Measurements from ENCODE around the gene SLC34A1. TPM values are rescaled to one million over a fixed set of nuclear protein-coding genes. Genes with fewer than 3 reads are reported as not detected.
A peak's percentile ranks its signal among the peaks of the same experiment; 100 is the strongest.

SLC34A1 gene
- total and polyA plus RNA-seq, 9 donors = not detected

- 81 to 87% (median 87%) methylated on average over 10 of the region's 10 CpGs for WGBS, 3 donors
- Histone ChIP-seq H3K27ac (no peak overlapping the region), H3K36me3 (no peaks in the 10 kb centered on the region), H3K4me1 (ENCODE audit: insufficient read depth) (peaks cover 3% of the 10 kb centered on the region), H3K4me3 (no peak overlapping the region), H3K9me3 (no peaks in the 10 kb centered on the region), H3K27me3 (peaks cover 7% of the 10 kb centered on the region)
- intact Hi-C loops (cut with DNase I) = no loop called here
- TF ChIP-seq CTCF (IDR thresholded peaks at IDR 0.05) = no peak
- TF ChIP-seq EP300 (IDR thresholded peaks at IDR 0.05) = no peak
- no peak for TF ChIP-seq POLR2A (IDR thresholded peaks at IDR 0.05)
- no peak for DNase-seq
These were observed 12.6 kb downstream of the SLC34A1 start for GRCh38 chr5:177396807-177397206.

GRCh38 chr5:177397875-177398390 is 13.7 kb downstream of the SLC34A1 start:
- Histone ChIP-seq H3K4me1 (ENCODE audit: insufficient read depth) (peaks cover 5% of the 10 kb centered on the region), H3K36me3 (no peaks in the 10 kb centered on the region), H3K27ac (no peak overlapping the region), H3K27me3 (peaks cover 7% of the 10 kb centered on the region), H3K4me3 (no peak overlapping the region), H3K9me3 (no peaks in the 10 kb centered on the region)
- no peak for DNase-seq
- WGBS, 3 donors = 87 to 92% (median 89%) methylated on average over 16 of the region's 16 CpGs
- TF ChIP-seq POLR2A (IDR thresholded peaks at IDR 0.05) (no peak), EP300 (IDR thresholded peaks at IDR 0.05) (no peak), CTCF (IDR thresholded peaks at IDR 0.05) (no peak)
- intact Hi-C loops (cut with DNase I) = no loop called here

GRCh38 chr5:177399997-177400868 is 16.0 kb downstream of the SLC34A1 start, which contains the start of gene PFN3:
TSS of gene PFN3 (minus strand) at chr5:177400661. CDS start at chr5:177400576, 85 bp downstream.
- Histone ChIP-seq H3K9me3 (no peaks in the 10 kb centered on the region), H3K36me3 (no peaks in the 10 kb centered on the region), H3K27me3 (peaks cover 9% of the 10 kb centered on the region), H3K4me3 (no peak within 1 kb of the TSS), H3K4me1 (ENCODE audit: insufficient read depth) (peaks cover 9% of the 10 kb centered on the region), H3K27ac (no peak within 1 kb of the TSS)
- DNase-seq = peak in 3 of 5 donors; percentile 35 to 64 (median 55)
- intact Hi-C loops (cut with DNase I) = loop anchor here in 2 of 4 donors (5.0 kb wide), 2 partner anchors 57 to 97 kb away; partner anchors contain the start of gene PDLIM7 (in 1 of the 2)
- WGBS, 3 donors = 3 to 18% (median 4%) methylated on average over 74 to 92 of the region's 92 CpGs
- TF ChIP-seq EP300 (IDR thresholded peaks at IDR 0.05) = no peak
- no peak for TF ChIP-seq POLR2A (IDR thresholded peaks at IDR 0.05)
- TF ChIP-seq CTCF (IDR thresholded peaks at IDR 0.05) = no peak

GRCh38 chr5:177402271-177403043 is 18.2 kb downstream of the SLC34A1 start:
- Histone ChIP-seq H3K36me3 (no peaks in the 10 kb centered on the region), H3K27ac (no peak overlapping the region), H3K27me3 (peaks cover 9% of the 10 kb centered on the region), H3K4me1 (ENCODE audit: insufficient read depth) (peaks cover 9% of the 10 kb centered on the region), H3K9me3 (no peaks in the 10 kb centered on the region), H3K4me3 (no peak overlapping the region)
- WGBS, 3 donors = 3 to 4% (median 3%) methylated on average over 49 of the region's 49 CpGs
- DNase-seq = peak; percentile 51 to 69 (median 54)
- TF ChIP-seq POLR2A (IDR thresholded peaks at IDR 0.05) = no peak
- peak in 1 of 3 donors; percentile 17 for TF ChIP-seq CTCF (IDR thresholded peaks at IDR 0.05)
- intact Hi-C loops (cut with DNase I) = loop anchor here in 2 of 4 donors (5.0 kb wide), 2 partner anchors 55 to 95 kb away; partner anchors contain the start of gene PDLIM7 (in 1 of the 2)
